HG02943 (cell line): ENCODE measurements around the gene MDFI.

ENCODE experiments used
- ATAC-seq: cut with Tn5 transposase; IDR thresholded peaks from one replicate; pipeline ENCODE4 v1.9.1; 2021; ENCODE audit warnings: mild to moderate bottlenecking, low read depth, moderate library complexity; ENCODE audit not compliant: unreplicated experiment

MDFI gene

GRCh38 chr6:41700463-41701347 lies 62.4 kb downstream of the MDFI start:
- no peak for ATAC-seq

GRCh38 chr6:41702089-41702745 lies 63.9 kb downstream of the MDFI start:
- ATAC-seq = no peak

GRCh38 chr6:41702771-41703494 lies 64.7 kb downstream of the MDFI start:
- ATAC-seq = no peak
